GM19324 (cell line): ENCODE measurements around the gene RUVBL1.
A peak's percentile ranks its signal among the peaks of the same experiment; 100 is the strongest.

Experiments
- ATAC-seq: cut with Tn5 transposase; IDR thresholded peaks from one replicate; pipeline ENCODE4 v1.9.1; 2021; ENCODE audit warnings: mild to moderate bottlenecking, moderate library complexity; ENCODE audit not compliant: unreplicated experiment, low FRiP score

Gene RUVBL1

GRCh38 chr3:128143496-128143895 lies 19.9 kb upstream of the RUVBL1 start:
- no peak for ATAC-seq

GRCh38 chr3:128133273-128133883 lies 9.8 kb upstream of the RUVBL1 start:
- no peak for ATAC-seq

- ATAC-seq = no peak
These were observed 8.5 kb upstream of the RUVBL1 start for GRCh38 chr3:128131897-128132646.

- no peak for ATAC-seq
These were observed 4.6 kb upstream of the RUVBL1 start for GRCh38 chr3:128128251-128128650.

- no peak for ATAC-seq
These were observed 3.6 kb upstream of the RUVBL1 start for GRCh38 chr3:128127236-128127635.

GRCh38 chr3:128123156-128123537 lies 465 bp downstream of the RUVBL1 start:
- ATAC-seq = peak; percentile 15

GRCh38 chr3:128122013-128122412 lies 1.6 kb downstream of the RUVBL1 start:
- no peak for ATAC-seq

- no peak for ATAC-seq
These were observed 9.5 kb downstream of the RUVBL1 start for GRCh38 chr3:128113817-128114794.

- peak; percentile 58 for ATAC-seq
These were observed 11.1 kb downstream of the RUVBL1 start for GRCh38 chr3:128112357-128112968.

GRCh38 chr3:128111147-128111546 lies 12.5 kb downstream of the RUVBL1 start:
- no peak for ATAC-seq

GRCh38 chr3:128107834-128108233 lies 15.8 kb downstream of the RUVBL1 start:
- no peak for ATAC-seq

GRCh38 chr3:128103136-128103676 lies 20.4 kb downstream of the RUVBL1 start:
- no peak for ATAC-seq

GRCh38 chr3:128100638-128101037 lies 23.0 kb downstream of the RUVBL1 start:
- no peak for ATAC-seq

- no peak for ATAC-seq
These were observed 23.5 kb downstream of the RUVBL1 start for GRCh38 chr3:128100161-128100560.

- no peak for ATAC-seq
These were observed 25.4 kb downstream of the RUVBL1 start for GRCh38 chr3:128098234-128098633.

GRCh38 chr3:128095222-128095703 lies 28.3 kb downstream of the RUVBL1 start:
- no peak for ATAC-seq

GRCh38 chr3:128094295-128095151 lies 29.1 kb downstream of the RUVBL1 start:
- no peak for ATAC-seq

- no peak for ATAC-seq
These were observed 32.0 kb downstream of the RUVBL1 start for GRCh38 chr3:128091586-128091985.

- ATAC-seq = no peak
These were observed 34.5 kb downstream of the RUVBL1 start for GRCh38 chr3:128089135-128089534.
